HG03457 (cell line): ENCODE data around the gene BNC2.
"Not testable (repeated sequence)": the region's sequence is repeated elsewhere in the genome, so short reads cannot be mapped to it uniquely, and the experiment has no call there.

Experiments
- ATAC-seq: cut with Tn5 transposase; IDR thresholded peaks from one replicate; pipeline ENCODE4 v1.9.1; 2021; ENCODE audit warnings: moderate number of reproducible peaks; ENCODE audit not compliant: unreplicated experiment

BNC2 gene, protein sequence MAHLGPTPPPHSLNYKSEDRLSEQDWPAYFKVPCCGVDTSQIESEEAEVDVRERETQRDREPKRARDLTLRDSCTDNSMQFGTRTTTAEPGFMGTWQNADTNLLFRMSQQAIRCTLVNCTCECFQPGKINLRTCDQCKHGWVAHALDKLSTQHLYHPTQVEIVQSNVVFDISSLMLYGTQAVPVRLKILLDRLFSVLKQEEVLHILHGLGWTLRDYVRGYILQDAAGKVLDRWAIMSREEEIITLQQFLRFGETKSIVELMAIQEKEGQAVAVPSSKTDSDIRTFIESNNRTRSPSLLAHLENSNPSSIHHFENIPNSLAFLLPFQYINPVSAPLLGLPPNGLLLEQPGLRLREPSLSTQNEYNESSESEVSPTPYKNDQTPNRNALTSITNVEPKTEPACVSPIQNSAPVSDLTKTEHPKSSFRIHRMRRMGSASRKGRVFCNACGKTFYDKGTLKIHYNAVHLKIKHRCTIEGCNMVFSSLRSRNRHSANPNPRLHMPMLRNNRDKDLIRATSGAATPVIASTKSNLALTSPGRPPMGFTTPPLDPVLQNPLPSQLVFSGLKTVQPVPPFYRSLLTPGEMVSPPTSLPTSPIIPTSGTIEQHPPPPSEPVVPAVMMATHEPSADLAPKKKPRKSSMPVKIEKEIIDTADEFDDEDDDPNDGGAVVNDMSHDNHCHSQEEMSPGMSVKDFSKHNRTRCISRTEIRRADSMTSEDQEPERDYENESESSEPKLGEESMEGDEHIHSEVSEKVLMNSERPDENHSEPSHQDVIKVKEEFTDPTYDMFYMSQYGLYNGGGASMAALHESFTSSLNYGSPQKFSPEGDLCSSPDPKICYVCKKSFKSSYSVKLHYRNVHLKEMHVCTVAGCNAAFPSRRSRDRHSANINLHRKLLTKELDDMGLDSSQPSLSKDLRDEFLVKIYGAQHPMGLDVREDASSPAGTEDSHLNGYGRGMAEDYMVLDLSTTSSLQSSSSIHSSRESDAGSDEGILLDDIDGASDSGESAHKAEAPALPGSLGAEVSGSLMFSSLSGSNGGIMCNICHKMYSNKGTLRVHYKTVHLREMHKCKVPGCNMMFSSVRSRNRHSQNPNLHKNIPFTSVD

DNA sequence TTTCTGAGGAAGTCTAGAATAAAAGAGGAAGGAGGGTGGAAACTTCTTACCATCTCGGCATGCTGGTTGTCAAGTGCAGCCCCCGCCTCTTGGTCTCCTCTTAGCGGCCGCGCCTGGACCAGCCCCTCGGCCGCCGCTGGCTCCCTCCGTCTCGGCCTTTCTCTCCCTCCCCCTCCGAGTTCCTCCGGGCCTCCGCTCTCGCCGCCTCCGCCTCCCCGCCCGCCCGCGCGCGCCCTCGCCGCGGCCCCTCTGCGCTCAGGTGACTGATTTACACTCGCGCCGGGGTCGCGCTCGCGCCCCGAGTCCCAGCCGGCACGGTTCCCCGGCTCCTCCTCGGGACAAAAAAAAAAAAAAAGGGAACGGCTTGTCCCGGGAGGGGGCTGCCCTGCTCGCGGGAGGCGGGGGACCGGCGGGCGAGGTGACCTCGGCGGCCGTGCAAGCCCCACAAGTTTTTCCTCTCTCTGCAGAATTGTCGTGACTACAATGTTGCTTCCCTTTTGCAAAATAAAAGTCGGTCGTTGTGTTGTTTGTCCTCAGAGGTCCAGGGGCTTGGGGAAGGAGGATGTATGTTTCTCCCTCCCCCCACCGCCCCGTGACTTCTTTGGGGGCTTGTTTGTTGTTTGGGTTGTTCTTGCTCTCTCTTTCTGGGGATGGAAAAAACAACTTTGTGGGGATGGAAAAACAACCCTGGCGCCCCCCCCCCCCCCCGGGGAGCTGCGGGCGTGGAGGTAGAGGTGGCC is at the start of gene BNC2:
Gene BNC2, minus strand, starts transcription at position 75 of the 740 bp plus-strand sequence. Its CDS starts 22 bp downstream, at position 53.
- no peak for ATAC-seq

DNA sequence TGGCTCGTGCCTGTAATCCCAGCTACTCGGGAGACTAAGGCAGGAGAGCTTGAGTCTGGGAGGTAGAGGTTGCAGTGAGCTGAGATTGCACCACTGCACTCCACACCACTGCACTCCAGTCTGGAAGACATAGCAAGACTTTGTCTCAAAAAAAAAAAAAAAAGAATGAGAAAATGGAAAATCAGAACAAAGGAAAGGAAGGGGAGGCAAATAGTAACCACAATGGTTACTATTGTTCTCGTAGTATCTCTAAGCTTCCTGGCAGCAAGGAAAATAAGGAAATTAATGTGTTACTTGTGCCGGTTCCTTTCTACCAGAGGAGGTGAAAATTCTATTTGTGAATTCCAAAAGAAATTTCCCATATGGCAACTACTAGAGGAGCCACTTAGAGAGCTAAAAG is 48.5 kb upstream of the BNC2 start:
- no peak for ATAC-seq

DNA sequence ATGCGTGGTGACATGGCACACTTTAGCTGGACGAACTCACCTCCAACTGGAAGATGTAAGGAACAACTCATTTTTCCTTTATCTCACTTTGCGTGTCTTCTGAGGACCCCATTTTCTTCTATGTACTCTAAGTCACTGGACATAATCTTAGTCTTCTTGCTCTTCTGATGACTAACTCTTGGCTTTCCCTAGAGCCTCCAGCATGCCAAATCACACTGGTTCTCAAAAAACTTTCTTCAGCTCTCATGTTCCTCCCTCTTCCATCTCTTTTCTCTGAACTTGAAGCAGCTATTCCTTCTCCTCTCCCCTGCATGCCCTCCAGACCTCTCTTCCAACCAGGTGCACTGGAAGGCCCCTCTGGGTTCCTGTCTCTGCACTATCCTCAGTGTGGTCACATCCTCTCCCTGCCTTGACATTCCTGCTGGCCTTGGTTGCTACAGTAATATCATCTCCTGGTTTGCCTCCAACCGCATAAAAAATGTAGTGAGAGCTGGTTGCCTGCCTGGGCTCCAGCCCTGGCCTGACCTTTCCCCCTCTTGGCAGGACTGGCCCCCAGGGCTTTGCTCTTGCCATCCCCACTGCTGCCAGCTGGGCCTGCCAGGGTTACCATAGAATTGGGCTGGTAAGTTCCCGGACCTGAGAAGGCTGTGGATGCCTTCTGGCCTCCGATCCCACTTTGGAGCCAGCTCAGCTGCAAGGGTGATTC is 44.8 kb upstream of the BNC2 start:
- no peak for ATAC-seq

DNA sequence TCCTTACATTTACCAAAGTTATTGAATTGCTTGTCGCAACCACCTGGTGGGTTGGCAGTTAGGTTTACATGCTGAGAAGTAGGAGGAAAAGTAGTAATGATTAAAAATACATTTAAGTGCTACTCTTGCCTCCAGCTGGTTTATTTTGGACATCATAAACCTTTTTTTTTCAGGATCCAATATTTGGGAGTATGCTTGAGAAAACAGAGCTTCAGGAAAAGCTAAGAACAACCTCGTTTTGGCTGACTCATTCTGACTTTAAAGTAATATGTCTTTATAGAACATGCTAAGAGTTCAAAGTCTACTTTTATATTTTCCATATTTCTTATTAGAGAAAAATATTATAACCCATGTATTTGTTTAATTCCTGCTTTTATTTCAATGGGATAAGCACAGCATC is 41.7 kb upstream of the BNC2 start:
- ATAC-seq: no peak

DNA sequence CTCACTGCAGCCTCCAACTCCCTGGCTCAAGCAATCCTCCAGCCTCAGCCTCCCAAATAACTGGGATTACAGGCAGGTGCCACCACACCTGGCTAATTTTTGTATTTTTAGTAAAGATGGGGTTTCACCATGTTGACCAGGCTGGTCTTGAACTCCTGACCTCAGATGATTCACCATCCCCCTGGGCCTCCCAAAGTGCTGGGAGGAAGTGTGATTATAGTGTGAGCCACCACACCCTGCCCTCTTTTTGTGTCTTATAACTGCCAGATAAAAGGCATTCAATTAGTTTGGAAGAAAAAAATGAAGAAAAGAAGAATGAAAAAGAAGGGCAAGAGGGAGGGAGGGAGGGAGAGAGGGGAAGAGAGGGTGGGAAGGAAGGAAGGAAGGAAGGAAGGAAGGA is 37.7 kb upstream of the BNC2 start:
- not testable (repeated sequence) for ATAC-seq

DNA sequence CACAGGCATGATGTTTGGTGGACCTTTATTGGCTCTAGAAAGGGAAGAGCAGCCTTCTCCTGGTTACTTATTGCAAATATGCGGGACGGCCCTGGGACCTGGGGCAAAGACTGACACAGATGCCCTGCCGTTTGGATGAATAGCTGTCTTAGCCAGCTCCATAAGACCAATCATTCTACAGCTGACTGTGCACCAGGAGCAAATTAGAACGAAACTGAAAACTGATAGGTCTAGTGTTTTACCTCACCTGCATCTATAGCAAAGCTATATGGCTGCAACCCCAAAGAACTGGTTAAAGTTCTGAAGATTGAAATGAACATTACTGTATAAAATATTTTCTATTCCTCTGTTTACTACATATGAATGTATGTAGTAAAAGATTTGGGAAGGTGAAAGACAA is 34.2 kb upstream of the BNC2 start:
- ATAC-seq: no peak

DNA sequence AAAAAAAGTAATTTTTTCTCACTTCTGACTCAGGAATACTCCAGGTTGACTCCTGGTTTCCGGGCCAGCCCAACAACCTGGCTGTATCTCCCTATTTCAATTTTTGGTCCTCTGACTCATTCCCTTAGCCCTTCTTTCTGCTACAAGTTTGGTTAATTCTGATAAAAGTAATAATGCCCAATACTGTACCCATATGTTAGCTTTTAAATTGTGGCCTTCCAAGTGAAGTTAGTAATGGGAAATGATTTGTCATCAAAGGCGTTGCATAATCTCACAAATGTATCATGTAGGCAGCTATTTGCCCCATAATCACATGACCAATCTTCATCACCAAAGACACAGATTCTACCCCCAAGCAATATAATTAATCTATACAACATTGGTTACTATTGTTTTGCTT is 31.1 kb upstream of the BNC2 start:
- no peak for ATAC-seq

DNA sequence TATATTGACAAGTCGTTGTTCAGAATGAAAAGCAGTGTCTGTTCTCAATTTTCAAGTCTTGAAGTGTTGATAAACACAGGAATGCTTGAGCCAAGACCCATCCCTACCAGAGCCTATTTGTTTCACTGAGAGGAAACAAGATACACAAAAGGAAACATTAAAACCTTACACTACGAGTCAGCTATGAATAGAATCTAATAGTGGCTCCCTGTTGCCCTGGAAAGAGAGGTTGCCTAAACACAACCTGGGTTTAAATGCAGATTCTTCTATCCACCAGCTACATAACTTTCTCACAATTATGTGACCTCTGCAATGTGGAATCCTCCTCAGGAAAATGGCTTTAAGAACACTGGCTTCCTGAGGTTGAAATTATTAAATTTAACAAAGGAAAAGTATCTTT is 29.1 kb upstream of the BNC2 start:
- no peak for ATAC-seq

DNA sequence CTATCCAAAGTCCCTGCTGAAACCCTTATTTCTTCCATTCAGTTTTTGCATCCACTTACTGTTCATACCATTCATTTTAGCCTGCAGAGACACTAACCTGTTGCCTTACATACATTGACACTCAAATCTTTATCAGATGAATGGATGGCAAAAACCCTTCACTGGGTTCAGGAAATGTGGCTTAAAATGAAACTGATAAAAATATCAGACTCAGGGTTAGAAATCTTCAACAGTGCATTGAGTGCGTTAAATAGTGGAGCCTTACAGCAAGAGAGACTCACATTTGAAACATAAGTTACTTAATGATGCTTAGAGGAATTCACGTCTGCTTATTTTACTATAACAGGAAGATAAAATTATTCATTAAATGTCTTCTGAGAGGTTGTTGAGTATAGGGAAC is 28.0 kb upstream of the BNC2 start:
- ATAC-seq: no peak

DNA sequence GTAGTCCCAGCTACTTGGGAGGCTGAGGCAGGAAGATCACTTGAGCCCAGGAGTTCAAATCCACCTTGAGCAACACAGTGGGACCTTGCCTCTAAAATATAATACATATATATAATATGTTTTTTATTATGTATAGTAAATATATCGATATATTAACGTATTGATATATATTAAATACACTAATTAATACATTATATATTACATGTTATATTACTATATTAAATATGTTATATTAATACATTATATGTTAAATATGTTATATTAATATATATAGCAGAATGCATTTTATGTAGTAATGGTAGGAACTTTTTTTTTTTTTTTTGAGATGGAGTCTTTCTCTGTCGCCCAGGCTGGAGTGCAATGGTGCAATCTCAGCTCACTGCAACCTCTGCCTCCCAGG is 18.1 kb upstream of the BNC2 start:
- no peak for ATAC-seq

DNA sequence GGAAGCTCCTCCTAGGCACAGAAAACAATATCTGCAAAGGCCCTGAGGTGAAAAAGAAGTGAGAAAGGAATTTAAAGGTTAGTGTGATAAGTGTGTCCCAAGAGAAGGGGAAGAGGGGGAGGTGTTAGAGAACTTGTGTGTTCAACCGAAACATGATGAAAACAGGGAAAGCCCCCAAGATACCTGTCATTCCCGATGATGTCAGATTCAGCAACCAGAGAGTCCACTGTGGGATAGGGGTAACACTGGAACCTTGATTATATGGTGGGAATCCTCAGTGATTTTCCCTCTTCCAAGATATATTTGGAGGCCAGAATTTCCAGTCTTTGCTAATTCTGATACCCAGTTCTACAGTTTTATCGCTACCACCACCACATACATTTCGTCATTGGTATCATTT is 15.5 kb upstream of the BNC2 start:
- no peak for ATAC-seq

DNA sequence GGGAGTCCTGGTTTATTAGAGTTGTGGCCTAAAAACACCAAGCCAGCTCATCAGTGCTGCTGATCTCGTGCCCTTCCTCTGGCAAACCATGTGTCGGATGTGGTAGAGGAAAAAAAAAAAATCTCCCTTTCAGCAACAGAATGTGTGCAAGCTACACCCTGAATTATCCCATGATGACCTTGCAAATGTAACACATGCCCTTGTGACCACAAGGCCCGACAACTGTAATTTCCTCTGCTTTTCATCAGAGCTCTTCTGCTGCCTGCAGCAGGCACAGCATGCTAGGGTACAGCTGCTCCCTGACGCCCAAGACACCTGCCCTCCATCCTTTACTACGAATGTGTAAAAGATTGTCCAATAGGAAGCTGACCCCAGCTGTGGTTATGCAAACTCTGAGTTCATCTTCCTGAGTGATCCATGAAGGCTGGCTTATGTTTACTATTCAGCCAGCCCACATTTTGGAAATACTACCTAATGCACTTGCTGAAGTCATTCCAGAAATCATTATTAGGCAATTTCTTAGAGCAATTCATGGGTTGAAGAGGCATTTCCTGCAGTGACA is 14.6 kb upstream of the BNC2 start:
- no peak for ATAC-seq

DNA sequence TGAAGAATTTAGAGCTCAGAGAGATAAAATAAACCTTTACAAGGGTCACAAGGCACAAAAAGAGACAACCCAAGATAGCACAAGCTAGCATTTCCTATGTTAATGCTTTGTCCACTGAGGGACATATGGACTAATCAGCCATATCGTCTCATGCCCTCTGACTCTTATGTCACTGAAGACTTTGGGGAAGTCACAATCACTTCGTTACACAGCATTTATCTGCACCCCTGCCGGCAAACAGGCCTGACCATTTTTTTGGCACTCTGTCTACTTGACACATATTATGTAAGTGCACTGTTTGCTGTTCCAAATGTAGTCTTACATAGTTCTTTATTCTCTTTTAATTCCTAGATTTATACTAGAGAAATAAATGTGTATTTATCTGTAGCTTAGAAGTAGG is 13.9 kb upstream of the BNC2 start:
- no peak for ATAC-seq

DNA sequence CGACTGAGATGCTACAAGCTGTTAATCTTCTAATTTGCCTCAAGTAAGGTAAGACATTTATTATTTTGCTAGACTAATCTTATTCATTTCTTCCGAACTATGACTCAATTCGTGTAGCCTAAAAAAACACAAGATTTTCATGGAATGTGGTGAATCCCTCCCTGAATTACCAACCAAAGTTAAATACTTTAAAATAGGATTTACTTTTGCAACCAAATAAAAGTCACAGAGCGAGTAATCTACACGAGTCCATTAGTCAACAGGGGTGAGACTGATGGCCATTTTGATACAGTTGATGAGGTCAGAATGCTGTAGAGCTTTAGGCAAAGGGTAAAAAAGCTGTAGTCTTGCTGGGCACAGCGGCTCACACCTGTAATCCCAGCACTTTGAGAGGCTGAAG is 13.1 kb upstream of the BNC2 start:
- no peak for ATAC-seq

DNA sequence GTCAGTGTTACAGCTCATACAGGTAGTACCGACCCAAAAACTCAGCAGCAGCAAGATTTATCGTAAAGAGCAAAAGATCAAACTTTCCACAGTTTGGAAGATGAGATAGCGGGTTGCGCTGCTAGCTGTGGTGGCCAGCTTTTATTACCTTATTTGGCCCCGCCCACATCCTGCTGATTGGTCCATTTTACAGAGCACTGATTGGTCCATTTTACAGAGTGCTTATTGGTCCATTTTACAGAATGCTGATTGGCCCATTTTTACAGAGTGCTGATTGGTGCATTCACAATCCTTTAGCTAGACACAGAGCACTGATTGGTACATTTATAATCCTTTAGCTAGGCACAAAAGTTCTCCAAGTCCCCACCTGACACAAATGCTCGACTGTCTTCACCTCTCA is 12.0 kb upstream of the BNC2 start:
- not testable (repeated sequence) for ATAC-seq

DNA sequence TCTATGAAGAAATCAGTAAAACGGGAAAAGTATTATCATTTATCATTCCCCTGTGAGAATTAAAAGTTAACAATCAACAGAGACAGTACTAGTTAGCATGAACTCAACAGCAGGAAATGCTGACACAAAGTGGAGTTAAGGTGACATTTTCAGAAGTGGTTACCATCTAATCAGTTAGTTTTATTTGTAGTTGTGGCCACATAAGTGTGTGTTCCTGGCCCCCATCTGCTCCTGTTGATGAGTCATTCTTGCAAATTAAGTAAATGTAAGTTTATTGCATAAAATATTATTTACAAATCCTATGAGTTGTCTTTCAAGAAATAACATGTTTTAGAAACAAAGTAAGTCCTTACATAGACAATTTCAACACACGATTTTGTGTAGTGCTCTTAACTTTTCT is 8.9 kb upstream of the BNC2 start:
- ATAC-seq: no peak

DNA sequence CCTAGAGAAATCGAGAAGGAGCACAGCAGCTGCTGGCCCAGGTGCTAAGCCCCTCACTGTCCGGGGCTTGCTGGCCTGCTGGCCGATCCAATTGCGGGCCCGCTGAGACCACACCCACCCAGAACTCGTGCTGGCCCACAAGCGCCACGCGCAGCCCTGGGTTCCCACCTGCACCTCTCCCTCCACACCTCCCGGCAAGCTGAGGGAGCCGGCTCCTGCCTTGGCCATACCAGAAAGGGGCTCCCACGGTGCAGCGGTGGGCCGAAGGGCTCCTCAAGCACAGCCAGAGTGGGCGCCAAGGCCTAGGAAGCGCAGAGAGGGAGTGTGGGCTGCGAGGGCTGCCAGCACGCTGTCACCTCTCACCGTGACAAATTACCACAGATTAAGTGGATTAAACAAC is 6.8 kb upstream of the BNC2 start:
- ATAC-seq: no peak

DNA sequence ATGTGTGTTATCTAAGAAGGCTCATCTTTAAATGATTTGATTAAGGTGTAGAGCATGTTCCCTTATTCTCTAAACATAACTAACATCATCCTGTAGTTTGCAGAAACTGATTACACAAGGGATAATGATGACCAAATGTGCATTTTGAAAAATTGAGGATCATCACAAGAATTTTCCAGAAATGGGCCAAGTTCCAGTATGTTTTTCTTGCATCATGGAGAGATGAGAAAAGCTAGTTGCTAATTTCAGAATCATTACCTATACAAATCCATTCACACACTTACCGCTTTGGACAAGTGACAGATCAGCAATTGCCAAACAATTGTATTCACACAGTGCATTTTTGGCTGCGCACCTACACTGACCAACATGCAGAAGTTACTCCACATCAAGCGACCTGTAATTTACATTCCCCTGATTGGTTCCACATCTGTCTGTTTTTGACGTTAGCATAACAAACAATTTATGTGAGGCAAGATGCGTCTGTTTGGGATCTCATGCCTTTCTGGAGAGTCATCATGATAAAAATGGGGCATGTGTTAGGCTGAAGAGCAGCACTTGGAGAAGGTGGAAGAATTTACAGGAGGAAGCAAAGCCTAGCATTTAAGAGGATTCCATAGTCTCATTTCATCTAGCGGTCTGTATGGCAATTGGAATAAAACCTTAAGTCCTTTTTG is 2.8 kb upstream of the BNC2 start:
- ATAC-seq: no peak

DNA sequence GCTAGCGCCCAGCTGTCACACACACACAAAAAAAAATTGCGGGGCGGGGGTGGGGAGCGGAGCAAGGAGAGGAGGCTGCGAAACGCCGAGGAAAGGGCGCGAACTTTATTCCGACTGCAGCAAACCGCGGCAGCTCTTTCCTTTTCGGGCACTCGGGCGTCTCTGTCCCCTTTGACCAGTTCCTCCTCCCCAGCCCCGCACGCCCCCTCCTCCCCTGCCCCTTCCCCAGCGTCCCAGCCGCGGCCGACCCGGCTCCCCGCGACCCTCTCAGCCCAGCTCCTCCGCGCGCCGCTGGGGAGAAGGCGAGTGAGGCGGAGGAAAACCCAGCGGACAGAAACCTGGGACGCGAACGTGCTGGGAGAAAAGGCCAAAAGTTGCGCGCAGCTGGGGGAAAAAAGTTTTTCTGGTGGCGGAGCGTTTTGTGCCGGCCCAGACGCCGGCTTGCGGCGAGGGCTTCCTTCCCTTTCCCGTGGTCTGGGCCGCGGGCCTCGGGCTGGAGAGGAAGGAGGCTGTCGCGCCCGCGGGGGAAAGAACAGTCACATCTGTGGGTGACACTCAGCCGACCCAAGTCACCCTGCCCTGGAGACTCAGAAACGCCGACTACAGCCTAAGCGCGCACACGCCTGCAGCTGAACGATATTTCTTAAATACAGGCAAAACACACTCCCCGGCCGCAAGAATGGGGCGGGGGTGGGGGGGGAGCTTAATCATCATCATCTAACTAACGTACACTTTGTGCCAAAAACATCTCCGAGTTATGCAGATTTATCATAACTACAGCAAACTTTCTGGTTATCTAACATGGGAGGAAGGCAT is 1.1 kb upstream of the BNC2 start:
- no peak for ATAC-seq
